ENCODE data around the gene CAMK2D. TPM values are rescaled to one million over a fixed set of nuclear protein-coding genes. Genes with fewer than 3 reads are reported as not detected.

CAMK2D gene
- total RNA-seq, 2 experiments from 2014 or later, result 29.9 to 32.9 TPM

DNA sequence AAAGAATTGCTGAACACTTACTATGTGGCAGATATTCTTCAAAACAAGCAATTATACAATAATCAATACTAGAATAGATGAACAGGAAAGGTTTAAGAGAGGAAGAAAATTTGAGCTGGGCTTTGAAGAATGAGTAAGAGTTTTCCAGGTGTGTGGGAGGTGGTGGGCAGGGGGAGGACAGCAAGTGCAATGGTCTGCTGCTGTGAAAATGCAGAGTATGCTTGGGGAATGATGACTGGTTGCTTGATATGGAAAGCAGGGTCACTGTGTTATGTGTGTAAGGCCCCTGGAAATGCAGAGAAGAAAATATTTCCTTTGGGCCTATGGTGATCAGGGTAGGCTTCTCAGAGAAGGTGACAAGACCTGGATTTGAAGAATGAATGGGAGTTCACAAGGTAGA lies 300.3 kb downstream of the CAMK2D start:
- Histone ChIP-seq H3K36me3 (ENCODE audit: insufficient read depth, low read length) (peaks cover 44% of the 10 kb centered on the region), H3K9me3 (ENCODE audit: control insufficient read depth in 1 of 2, insufficient read depth in 1 of 2, low read length in 2 of 2) (no peaks in the 10 kb centered on the region), H3K27me3 (ENCODE audit: control insufficient read depth in 1 of 2, insufficient read depth in 2 of 2, low read length in 2 of 2) (no peaks in the 10 kb centered on the region), H3K4me3 (ENCODE audit: low read length) (no peak overlapping the region), H3K27ac (ENCODE audit: low read depth in 1 of 2, low read length in 2 of 2) (no peak overlapping the region), H3K4me1 (ENCODE audit: insufficient read depth, low read length) (no peaks in the 10 kb centered on the region)
- no peak overlapping the region for H3K27ac Mint-ChIP-seq
- intact Hi-C loops (cut with DNase I, micrococcal nuclease), result no loop called here
- no peaks in the 10 kb centered on the region for H3K4me1 Mint-ChIP-seq (ENCODE audit: low read depth)
- peaks cover 68% of the 10 kb centered on the region for H3K36me3 Mint-ChIP-seq (ENCODE audit: low read depth)
- ChIA-PET POLR2A (no interaction called here), CTCF (no interaction called here)
- no peaks in the 10 kb centered on the region for H3K27me3 Mint-ChIP-seq
- no peaks in the 10 kb centered on the region for H3K9me3 Mint-ChIP-seq
- DNase-seq (no peak), ATAC-seq (ENCODE audit: poor library complexity) (no peak)
- H3K4me3 Mint-ChIP-seq, result no peak overlapping the region
- TF ChIP-seq, protein P1, sequence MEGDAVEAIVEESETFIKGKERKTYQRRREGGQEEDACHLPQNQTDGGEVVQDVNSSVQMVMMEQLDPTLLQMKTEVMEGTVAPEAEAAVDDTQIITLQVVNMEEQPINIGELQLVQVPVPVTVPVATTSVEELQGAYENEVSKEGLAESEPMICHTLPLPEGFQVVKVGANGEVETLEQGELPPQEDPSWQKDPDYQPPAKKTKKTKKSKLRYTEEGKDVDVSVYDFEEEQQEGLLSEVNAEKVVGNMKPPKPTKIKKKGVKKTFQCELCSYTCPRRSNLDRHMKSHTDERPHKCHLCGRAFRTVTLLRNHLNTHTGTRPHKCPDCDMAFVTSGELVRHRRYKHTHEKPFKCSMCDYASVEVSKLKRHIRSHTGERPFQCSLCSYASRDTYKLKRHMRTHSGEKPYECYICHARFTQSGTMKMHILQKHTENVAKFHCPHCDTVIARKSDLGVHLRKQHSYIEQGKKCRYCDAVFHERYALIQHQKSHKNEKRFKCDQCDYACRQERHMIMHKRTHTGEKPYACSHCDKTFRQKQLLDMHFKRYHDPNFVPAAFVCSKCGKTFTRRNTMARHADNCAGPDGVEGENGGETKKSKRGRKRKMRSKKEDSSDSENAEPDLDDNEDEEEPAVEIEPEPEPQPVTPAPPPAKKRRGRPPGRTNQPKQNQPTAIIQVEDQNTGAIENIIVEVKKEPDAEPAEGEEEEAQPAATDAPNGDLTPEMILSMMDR (IDR thresholded peaks at IDR 0.05), result no peak

DNA sequence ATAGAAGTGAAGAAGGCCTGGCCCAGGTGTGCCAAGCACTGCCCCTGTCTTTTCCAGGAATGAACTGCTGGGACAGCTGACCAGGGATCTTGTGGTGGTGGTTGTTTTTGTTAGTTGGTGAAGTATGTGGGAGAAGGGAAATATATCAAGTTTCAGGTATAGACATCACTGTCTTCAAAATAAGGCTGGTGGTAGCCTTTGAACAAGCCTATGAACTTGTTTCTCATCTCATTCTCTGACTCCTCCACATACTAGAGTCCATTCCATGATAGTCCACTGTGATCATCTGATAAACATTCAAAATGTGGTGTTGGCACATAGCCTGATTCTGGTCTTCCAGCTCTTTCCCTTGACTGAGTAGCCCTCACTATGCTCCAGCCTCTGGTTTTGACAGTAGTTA lies 303.7 kb downstream of the CAMK2D start:
- intact Hi-C loops (cut with DNase I, micrococcal nuclease), result no loop called here
- ATAC-seq (ENCODE audit: poor library complexity) (no peak), DNase-seq (no peak)
- Histone ChIP-seq H3K9me3 (ENCODE audit: control insufficient read depth in 1 of 2, insufficient read depth in 1 of 2, low read length in 2 of 2) (no peaks in the 10 kb centered on the region), H3K4me3 (ENCODE audit: low read length) (no peak overlapping the region), H3K36me3 (ENCODE audit: insufficient read depth, low read length) (peaks cover 37% of the 10 kb centered on the region), H3K27me3 (ENCODE audit: control insufficient read depth in 1 of 2, insufficient read depth in 2 of 2, low read length in 2 of 2) (no peaks in the 10 kb centered on the region), H3K27ac (ENCODE audit: low read depth in 1 of 2, low read length in 2 of 2) (no peak overlapping the region), H3K4me1 (ENCODE audit: insufficient read depth, low read length) (no peaks in the 10 kb centered on the region)
- H3K4me3 Mint-ChIP-seq, result no peak overlapping the region
- peaks cover 79% of the 10 kb centered on the region for H3K36me3 Mint-ChIP-seq (ENCODE audit: low read depth)
- no peaks in the 10 kb centered on the region for H3K27me3 Mint-ChIP-seq
- TF ChIP-seq, protein P1 (IDR thresholded peaks at IDR 0.05), result no peak
- H3K27ac Mint-ChIP-seq, result no peak overlapping the region
- H3K9me3 Mint-ChIP-seq, result no peaks in the 10 kb centered on the region
- ChIA-PET CTCF (no interaction called here), POLR2A (no interaction called here)
- no peaks in the 10 kb centered on the region for H3K4me1 Mint-ChIP-seq (ENCODE audit: low read depth)

DNA sequence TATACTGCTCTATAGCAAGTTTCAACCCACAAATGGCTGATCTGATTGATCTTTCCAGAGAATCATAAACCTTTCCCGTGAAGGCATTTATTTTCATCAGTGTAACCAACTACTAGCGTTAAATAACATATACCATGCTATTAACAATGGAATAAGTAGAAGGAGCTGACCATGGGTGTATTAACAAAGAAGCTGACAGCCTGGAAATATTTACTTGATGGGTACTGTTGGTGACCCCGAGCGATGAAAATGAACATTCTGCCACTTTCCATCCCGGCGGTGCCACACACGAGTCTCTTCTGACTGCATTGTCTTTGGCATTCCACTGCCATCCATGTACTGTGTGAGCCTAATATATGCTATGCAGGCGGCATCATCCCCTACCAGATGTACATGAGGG lies 304.4 kb downstream of the CAMK2D start:
- TF ChIP-seq, protein P1 (IDR thresholded peaks at IDR 0.05), result no peak
- Mint-ChIP-seq H3K4me3 (no peak overlapping the region), H3K27me3 (no peaks in the 10 kb centered on the region), H3K9me3 (no peaks in the 10 kb centered on the region), H3K4me1 (ENCODE audit: low read depth) (no peaks in the 10 kb centered on the region), H3K36me3 (ENCODE audit: low read depth) (peaks cover 79% of the 10 kb centered on the region), H3K27ac (no peak overlapping the region)
- no peak for ATAC-seq (ENCODE audit: poor library complexity)
- Histone ChIP-seq H3K27me3 (ENCODE audit: control insufficient read depth in 1 of 2, insufficient read depth in 2 of 2, low read length in 2 of 2) (no peaks in the 10 kb centered on the region), H3K27ac (ENCODE audit: low read depth in 1 of 2, low read length in 2 of 2) (no peak overlapping the region), H3K4me3 (ENCODE audit: low read length) (no peak overlapping the region), H3K36me3 (ENCODE audit: insufficient read depth, low read length) (peaks cover 37% of the 10 kb centered on the region), H3K9me3 (ENCODE audit: control insufficient read depth in 1 of 2, insufficient read depth in 1 of 2, low read length in 2 of 2) (no peaks in the 10 kb centered on the region), H3K4me1 (ENCODE audit: insufficient read depth, low read length) (no peaks in the 10 kb centered on the region)
- intact Hi-C loops (cut with DNase I, micrococcal nuclease), result no loop called here
- POLR2A ChIA-PET, result no interaction called here
- CTCF ChIA-PET, result no interaction called here
- no peak for DNase-seq

Data from CD4-positive, alpha-beta T cell (primary cell).